ENCODE data around the gene THAP4. TPM values are rescaled to one million over a fixed set of nuclear protein-coding genes. Genes with fewer than 3 reads are reported as not detected.

The THAP4 gene
- total and polyA plus RNA-seq, 2 of the 13 experiments (the other 11 are each of a cell fraction or from before 2014, with no cell fraction given): 59.7 to 75.7 TPM

- TF ChIP-seq DZIP1 (CRISPR knock-in tag; IDR thresholded peaks at IDR 0.05) (no peak; the same call in 1 of the 2 replicates), DRAP1 (CRISPR knock-in tag; IDR thresholded peaks at IDR 0.05) (no peak), ZNF567 (CRISPR knock-in tag; IDR thresholded peaks at IDR 0.05; ENCODE audit: borderline replicate concordance) (no peak), ZNF572 (CRISPR knock-in tag; IDR thresholded peaks at IDR 0.05) (no peak), ZNF101 (CRISPR knock-in tag; IDR thresholded peaks at IDR 0.05; ENCODE audit: borderline replicate concordance, low read depth) (no peak), ZKSCAN1 (IDR thresholded peaks at IDR 0.05; ENCODE audit: low read length) (no peak), ZNF121 (CRISPR knock-in tag; IDR thresholded peaks at IDR 0.05) (no peak), NFAT5 (CRISPR knock-in tag; IDR thresholded peaks at IDR 0.05) (0 out of 2 replicates have a peak, but pooled peaks have one; percentile 52), RBM39 (IDR thresholded peaks at IDR 0.05; ENCODE audit: low read depth, low read length, poor library complexity, severe bottlenecking) (no peak), MTF1 (CRISPR knock-in tag; IDR thresholded peaks at IDR 0.05) (peak; percentile 68; the same call in 1 of the 2 replicates), ZMAT5 (CRISPR knock-in tag; IDR thresholded peaks at IDR 0.05; ENCODE audit: borderline replicate concordance, low read depth) (no peak), SMARCC2 (IDR thresholded peaks at IDR 0.05) (no peak), MXD4 (CRISPR knock-in tag; IDR thresholded peaks at IDR 0.05) (peak; percentile 58; the same call in 1 of the 2 replicates), KDM1A (CRISPR knock-in tag; IDR thresholded peaks at IDR 0.05) (no peak), SMAD1 (CRISPR knock-in tag; IDR thresholded peaks at IDR 0.05; ENCODE audit: borderline replicate concordance, low read depth) (no peak), DMTF1 (CRISPR knock-in tag; IDR thresholded peaks at IDR 0.05) (no peak), ZNF274 (CRISPR knock-in tag; IDR thresholded peaks at IDR 0.05) (no peak), ZNF234 (CRISPR knock-in tag; conservative IDR thresholded peaks at IDR 0.05) (peak; percentile 87; the same call in 1 of the 2 replicates)
Observed at GRCh38 chr2:241559323-241560161, 77.4 kb downstream of the THAP4 start (continued).
